Mucosa of gallbladder (tissue), 1 donor: Measurements from ENCODE around the gene KCNAB3. TPM values are rescaled to one million over a fixed set of nuclear protein-coding genes. Genes with fewer than 3 reads are reported as not detected.

Experiments used
- DNase-seq: peaks from one replicate; pipeline ENCODE4 v3.0.0-alpha.2; 2020; ENCODE audit warnings: low spot score
- total RNA-seq: library from RNA; stranded (reverse); gene quantifications from one replicate; pipeline ENCODE4 v1.2.1, GENCODE V29; 2021
- donor health status: DM: no; HTN: no; CAD: no.

Gene KCNAB3
- total RNA-seq, 1 donor from 2014 or later: 2.5 TPM

DNA sequence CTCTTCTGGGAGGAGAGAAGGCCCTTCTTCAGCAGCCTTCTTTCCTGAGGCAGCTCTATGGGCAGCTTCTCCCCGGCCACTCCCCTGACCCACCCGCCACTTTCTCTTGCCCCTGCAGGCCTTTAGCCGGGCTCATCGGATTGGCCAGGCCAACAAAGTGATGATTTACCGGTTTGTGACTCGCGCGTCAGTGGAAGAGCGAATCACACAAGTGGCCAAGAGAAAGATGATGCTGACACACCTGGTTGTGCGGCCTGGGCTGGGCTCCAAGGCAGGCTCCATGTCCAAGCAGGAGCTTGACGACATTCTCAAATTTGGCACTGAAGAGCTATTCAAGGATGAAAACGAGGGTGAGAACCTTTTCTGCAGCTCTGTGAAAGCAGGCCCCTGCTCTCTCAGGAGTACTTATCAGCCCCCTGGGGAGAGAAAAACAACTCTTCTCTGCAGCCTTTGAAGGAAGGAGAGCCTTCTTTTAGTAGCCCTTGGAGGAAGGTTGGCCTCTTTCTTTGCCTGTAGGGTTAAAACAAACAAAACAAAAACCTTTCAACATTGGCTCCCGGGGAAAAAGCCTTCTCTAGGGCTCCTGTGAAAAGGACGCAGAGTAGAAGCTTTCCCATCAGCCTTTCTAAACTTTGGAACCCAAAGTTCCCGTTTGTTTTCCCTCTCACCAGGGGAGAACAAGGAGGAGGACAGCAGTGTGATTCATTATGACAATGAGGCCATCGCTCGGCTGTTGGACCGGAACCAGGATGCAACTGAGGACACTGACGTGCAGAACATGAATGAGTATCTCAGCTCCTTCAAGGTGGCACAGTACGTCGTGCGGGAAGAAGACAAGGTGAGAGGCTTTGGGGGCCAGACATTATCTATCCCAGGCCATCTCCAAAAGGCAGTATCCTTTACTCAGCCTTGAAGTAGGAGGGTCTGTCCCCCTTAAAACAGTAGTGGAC is 26.2 kb downstream of the KCNAB3 start:
- no peak for DNase-seq

DNA sequence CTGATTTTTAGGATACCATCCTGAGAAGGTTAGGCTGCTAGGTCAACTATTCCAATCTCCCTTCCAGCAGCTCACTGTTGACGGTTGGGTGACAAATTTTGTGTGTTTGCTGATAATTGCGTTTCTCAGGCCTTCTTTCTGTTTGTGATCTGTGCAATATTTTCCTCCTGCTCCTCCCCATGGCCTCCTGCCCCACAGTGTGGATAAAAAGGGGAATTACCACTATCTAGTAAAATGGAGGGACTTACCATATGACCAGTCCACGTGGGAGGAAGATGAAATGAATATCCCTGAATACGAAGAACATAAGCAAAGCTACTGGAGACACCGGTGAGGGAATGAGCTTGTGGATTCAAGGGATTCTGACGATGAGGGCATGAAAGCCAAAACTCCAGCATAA is 31.9 kb downstream of the KCNAB3 start:
- no peak for DNase-seq

GRCh38 chr17:7897090-7897489 is 32.6 kb downstream of the KCNAB3 start:
- no peak for DNase-seq

DNA sequence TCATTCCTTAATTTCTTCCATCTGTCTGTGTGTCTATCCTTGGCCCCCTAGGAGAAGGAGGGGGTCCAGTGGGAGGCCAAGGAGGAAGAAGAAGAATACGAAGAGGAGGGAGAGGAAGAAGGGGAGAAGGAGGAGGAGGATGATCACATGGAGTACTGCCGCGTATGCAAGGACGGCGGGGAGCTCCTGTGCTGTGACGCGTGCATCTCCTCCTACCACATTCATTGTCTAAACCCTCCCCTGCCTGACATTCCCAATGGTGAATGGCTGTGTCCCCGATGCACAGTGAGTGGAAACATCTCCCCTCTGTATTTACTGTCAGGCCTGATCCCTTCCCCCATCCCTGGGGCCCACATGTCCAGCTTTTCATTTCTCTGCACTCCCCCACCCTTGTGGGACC is 34.8 kb downstream of the KCNAB3 start:
- DNase-seq: no peak

- DNase-seq: no peak
Observed at GRCh38 chr17:7894226-7894625, 35.4 kb downstream of the KCNAB3 start.

DNA sequence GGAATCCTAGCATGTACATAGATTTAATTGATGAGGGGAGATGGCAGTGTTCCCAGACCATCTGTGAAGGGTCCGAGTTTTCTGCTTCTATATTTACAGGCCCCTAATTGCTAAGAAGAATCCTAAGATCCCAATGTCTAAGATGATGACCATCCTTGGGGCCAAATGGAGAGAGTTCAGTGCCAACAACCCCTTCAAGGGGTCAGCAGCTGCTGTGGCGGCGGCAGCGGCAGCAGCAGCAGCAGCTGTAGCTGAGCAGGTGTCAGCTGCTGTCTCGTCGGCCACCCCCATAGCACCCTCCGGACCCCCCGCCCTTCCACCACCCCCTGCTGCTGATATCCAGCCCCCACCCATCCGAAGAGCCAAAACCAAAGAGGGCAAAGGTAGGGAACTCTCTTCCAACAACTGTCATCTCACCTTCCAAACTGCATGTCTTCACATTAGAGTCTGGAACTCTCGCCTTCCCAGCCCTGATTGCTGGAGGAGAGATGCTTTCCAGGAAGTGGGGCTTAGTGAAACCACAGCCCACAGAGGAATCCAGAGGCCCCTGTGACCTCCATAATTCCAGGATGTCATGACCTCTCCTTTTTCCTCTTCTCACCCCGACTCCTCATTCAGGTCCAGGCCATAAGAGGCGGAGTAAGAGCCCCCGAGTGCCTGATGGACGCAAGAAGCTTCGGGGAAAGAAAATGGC is 36.3 kb downstream of the KCNAB3 start:
- DNase-seq: no peak

GRCh38 chr17:7889166-7889955 is 40.3 kb downstream of the KCNAB3 start:
- peak; percentile 92 for DNase-seq

GRCh38 chr17:7888184-7888920 is 41.3 kb downstream of the KCNAB3 start, which contains the start of gene CHD3:
CHD3 (plus strand) TSS chr17:7888789; CDS start chr17:7889001, 212 bp downstream.
- peak; percentile 46 for DNase-seq

- DNase-seq: peak; percentile 93
Observed at GRCh38 chr17:7887482-7888183, 42.0 kb downstream of the KCNAB3 start.

- no peak for DNase-seq
Observed at GRCh38 chr17:7887038-7887481, 42.6 kb downstream of the KCNAB3 start.

GRCh38 chr17:7886227-7887037 is 43.2 kb downstream of the KCNAB3 start:
- no peak for DNase-seq

DNA sequence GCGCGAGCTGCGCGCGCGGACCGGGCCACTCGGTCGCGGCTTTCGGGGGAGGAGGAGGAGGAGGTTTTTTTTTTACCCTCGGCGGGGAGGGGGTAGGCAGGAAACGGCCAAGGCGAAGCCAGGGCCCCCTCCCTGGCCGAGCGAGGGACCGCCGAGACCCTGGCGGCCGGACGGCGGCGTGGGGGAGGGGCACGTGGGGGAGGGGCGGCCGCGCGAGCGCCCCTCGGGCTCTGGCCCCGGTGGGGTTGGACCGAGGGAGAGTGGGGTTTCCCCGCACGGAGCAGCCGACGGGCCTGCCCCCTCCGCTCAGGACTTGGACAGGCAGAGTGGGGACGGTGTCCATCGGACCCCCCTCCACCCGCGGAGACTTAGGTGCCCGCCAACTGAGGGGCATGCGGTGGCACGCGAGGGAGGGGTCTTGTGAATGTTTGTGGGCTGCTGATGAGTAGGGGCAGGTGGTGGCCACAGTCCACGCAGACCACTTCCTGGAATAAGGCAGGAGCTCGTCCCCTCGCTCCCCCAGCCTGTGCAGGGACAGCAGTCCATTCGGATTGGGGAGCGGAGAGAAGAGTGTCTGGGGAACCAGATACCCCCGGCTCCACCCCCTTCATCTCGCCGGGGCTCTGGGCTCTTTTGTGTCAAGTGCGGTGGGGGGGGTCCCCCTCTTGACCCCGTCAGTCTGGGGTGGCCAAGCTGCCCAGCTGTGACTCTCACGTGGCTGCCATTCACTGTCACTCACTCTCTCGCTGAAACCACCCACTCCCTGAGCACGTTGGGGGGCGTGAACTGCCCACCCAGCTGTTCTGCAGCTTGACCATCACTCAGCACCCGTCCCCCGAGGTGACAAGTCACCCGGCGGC is 44.1 kb downstream of the KCNAB3 start:
- peak; percentile 29 for DNase-seq

- DNase-seq: no peak
Observed at GRCh38 chr17:7884581-7885366, 44.9 kb downstream of the KCNAB3 start.

- DNase-seq: no peak
Observed at GRCh38 chr17:7883781-7884386, 45.8 kb downstream of the KCNAB3 start.

DNA sequence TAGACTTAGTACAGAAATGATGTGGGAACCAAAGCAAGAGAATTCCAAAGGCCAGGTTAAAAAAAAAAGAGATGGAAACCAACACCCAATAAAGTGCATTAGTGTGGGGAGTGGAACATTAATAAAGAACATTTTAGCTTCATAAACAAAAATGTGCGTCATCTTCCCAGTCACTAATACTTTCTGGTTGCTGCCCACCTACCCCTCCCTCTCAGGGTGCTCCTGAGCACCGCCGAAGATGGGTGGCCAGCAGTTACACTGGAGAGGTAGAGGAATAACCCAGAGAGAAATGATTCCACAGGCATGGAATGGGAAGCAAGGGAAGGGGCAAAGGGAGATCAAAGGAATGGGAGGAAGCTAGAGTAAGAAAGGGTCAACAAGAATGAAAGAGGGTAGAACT is 47.0 kb downstream of the KCNAB3 start:
- no peak for DNase-seq

- DNase-seq: no peak
Observed at GRCh38 chr17:7882068-7882467, 47.6 kb downstream of the KCNAB3 start.

DNA sequence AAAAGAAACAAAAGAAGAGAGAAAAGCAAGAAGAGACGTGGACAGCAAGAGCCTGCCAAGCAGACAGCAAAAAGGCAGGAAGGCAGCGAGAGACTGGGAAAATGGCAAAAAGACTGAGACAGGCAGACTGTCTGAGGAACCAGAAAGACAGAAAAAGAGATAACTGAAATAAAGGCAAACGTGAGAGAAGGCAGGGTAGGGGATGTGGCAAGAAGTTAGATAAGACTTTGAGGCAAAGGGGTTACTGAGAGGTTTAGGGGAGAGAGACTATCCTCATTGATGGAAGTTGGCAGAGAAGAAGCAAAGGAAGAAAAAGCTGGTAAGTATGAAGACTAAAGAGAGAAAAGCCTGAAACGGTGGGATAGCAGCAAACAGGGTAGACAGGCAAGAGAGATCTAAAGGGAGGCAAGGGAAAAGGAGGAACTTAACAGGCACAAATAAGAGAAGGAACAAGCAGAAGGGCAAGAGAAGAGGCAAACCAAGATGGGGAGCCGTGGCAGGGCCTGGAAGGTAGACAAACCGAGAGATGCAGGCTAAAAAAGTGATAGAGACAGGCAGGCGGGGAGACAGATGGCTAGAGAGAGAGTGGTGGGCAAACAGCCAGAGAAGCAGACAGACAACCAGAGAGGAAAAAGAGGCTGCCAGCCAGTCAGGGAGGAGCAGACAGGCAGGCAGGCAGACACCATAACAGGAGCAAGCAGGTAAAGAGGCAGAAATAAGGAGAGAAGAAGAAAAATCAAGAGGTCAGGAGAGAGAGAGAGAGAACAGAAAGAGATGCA is 48.2 kb downstream of the KCNAB3 start:
- DNase-seq: no peak
